ENCODE results near the gene PRPF19. TPM values are rescaled to one million over a fixed set of nuclear protein-coding genes. Genes with fewer than 3 reads are reported as not detected.
A peak's percentile ranks its signal among the peaks of the same experiment; 100 is the strongest.

PRPF19 gene
- total and polyA plus RNA-seq, 9 of the 15 experiments (the other 6 are each of a cell fraction or from before 2014, with no cell fraction given), result 9.4 to 212 (median 73.2) TPM

GRCh38 chr11:60848714-60849151, 57.7 kb downstream of the PRPF19 start (continued):
- TF ChIP-seq MYC (IDR thresholded peaks at IDR 0.05; ENCODE audit: low read depth, low read length), result no peak
- TF ChIP-seq MYC (CRISPR knock-in tag; IDR thresholded peaks at IDR 0.05; ENCODE audit: borderline replicate concordance, low read depth), result no peak
- TF ChIP-seq PHF21A (IDR thresholded peaks at IDR 0.05; ENCODE audit: borderline replicate concordance, low read depth), result no peak
- no peak for TF ChIP-seq GATAD2B (IDR thresholded peaks at IDR 0.05; ENCODE audit: borderline replicate concordance)
- TF ChIP-seq ZKSCAN1 (IDR thresholded peaks at IDR 0.05; ENCODE audit: low read depth, low read length), result no peak
- TF ChIP-seq ZNF217 (CRISPR knock-in tag; IDR thresholded peaks at IDR 0.05), result no peak
- no peak for TF ChIP-seq ZHX1 (conservative IDR thresholded peaks at IDR 0.05; ENCODE audit: low read length)
- TF ChIP-seq CREM (IDR thresholded peaks at IDR 0.05; ENCODE audit: low read depth), result 0 out of 2 replicates have a peak, but pooled peaks have one; percentile 11
- no peak for TF ChIP-seq HMGN3 (IDR thresholded peaks at IDR 0.05; ENCODE audit: borderline replicate concordance, extremely low read depth, insufficient read length, low read depth, low read length)
- TF ChIP-seq BRF2 (IDR thresholded peaks at IDR 0.05; ENCODE audit: borderline replicate concordance, insufficient read depth, insufficient read length), result no peak
- 0 out of 2 replicates have a peak, but pooled peaks have one; percentile 36 for TF ChIP-seq ATF7 (IDR thresholded peaks at IDR 0.05)
- TF ChIP-seq GABPB1 (CRISPR knock-in tag; IDR thresholded peaks at IDR 0.05), result no peak
- TF ChIP-seq XRCC3 (IDR thresholded peaks at IDR 0.05), result no peak
- TF ChIP-seq MXI1 (IDR thresholded peaks at IDR 0.05; ENCODE audit: low read depth, low read length), result no peak
- no peak for TF ChIP-seq ARID3A (IDR thresholded peaks at IDR 0.05; ENCODE audit: borderline replicate concordance, low read depth, low read length)
- TF ChIP-seq CEBPG (CRISPR knock-in tag; IDR thresholded peaks at IDR 0.05), result 0 out of 2 replicates have a peak, but pooled peaks have one; percentile 25
- TF ChIP-seq CEBPG (tag; conservative IDR thresholded peaks at IDR 0.05 in 1 of 2, IDR thresholded peaks at IDR 0.05 in 1 of 2), result peak; percentile 29 to 59; a peak in 2 of 4 replicates
- no peak for TF ChIP-seq RERE (CRISPR knock-in tag; IDR thresholded peaks at IDR 0.05; ENCODE audit: borderline replicate concordance)
